Measurements from ENCODE around the gene VSTM5. TPM values are rescaled to one million over a fixed set of nuclear protein-coding genes. Genes with fewer than 3 reads are reported as not detected.

VSTM5 gene
- total and polyA plus RNA-seq, 10 donors: not detected

- TF ChIP-seq, protein P1, sequence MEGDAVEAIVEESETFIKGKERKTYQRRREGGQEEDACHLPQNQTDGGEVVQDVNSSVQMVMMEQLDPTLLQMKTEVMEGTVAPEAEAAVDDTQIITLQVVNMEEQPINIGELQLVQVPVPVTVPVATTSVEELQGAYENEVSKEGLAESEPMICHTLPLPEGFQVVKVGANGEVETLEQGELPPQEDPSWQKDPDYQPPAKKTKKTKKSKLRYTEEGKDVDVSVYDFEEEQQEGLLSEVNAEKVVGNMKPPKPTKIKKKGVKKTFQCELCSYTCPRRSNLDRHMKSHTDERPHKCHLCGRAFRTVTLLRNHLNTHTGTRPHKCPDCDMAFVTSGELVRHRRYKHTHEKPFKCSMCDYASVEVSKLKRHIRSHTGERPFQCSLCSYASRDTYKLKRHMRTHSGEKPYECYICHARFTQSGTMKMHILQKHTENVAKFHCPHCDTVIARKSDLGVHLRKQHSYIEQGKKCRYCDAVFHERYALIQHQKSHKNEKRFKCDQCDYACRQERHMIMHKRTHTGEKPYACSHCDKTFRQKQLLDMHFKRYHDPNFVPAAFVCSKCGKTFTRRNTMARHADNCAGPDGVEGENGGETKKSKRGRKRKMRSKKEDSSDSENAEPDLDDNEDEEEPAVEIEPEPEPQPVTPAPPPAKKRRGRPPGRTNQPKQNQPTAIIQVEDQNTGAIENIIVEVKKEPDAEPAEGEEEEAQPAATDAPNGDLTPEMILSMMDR (IDR thresholded peaks at IDR 0.05 in 8 of 11, conservative IDR thresholded peaks at IDR 0.05 in 3 of 11): no peak
- TF ChIP-seq POLR2AphosphoS5 (IDR thresholded peaks at IDR 0.05) (no peak), POLR2A (IDR thresholded peaks at IDR 0.05) (no peak)
- 79 to 89% (median 86%) methylated on average over 2 of the region's 2 CpGs for WGBS, 5 donors
- Histone ChIP-seq H3K36me3 (no peaks in the 10 kb centered on the region), H3K9me3 (no peaks in the 10 kb centered on the region), H3K4me3 (no peak overlapping the region), H3K4me1 (peaks cover 0 to 11% (median 8%) of the 10 kb centered on the region in 6 donors), H3K27me3 (replicated peaks in 1 of 7) (peaks cover 0 to 26% (median 15%) of the 10 kb centered on the region in 7 donors), H3K27ac (no peak overlapping the region)
- intact Hi-C loops (cut with DNase I; ENCODE audit: low total_unique reads): no loop called here
- no peak for DNase-seq
Measured at GRCh38 chr11:93846411-93846810, 4.0 kb downstream of the VSTM5 start.

DNA sequence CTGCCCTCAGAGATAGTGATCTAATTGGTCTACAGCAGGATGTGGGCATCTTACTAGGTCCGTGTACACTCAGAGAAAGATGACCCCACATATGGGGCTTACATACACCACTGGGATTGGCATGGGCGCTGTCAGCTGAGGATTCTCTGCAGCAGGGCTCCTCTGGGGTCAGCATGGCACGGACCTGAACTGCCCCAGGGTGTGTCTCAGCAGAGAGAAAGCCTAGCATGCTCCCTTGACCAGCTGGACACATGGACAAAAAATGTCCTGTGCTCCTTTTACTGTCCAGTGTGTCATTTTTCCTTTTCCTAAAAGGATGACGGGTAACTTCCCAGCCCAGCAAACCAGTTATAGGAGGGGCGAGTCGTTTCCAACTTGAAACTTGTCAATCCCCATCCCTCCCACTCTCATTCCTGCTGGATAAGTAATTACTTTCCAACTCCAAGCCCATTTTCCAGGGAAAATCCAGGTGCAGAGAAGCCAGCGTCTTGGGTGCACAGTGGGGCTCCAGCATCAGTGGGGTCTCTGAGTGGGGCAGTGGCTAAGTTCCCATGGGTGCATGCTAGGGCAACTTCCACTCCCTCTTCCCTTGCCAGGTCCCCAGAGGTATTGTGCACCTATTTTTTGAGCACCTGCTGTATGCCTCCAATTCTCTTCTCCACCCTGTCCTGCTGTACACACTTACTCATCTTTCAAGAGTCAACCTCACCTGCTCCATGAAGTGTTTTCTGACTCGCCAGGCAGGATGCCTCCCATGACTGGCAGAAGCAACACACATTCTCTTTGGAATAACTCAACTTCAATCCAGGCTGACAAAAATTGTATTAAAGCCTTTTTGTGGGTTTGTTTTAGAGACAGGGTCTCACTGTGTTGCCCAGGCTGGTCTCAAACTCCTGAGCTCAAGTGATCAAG is 5.0 kb downstream of the VSTM5 start:
- Histone ChIP-seq H3K4me1 (peaks cover 0 to 10% (median 8%) of the 10 kb centered on the region in 6 donors), H3K4me3 (no peak overlapping the region), H3K36me3 (no peaks in the 10 kb centered on the region), H3K9me3 (no peaks in the 10 kb centered on the region), H3K27ac (no peak overlapping the region), H3K27me3 (replicated peaks in 1 of 7) (peaks cover 0 to 16% (median 11%) of the 10 kb centered on the region in 7 donors)
- TF ChIP-seq, protein P1 (IDR thresholded peaks at IDR 0.05 in 8 of 11, conservative IDR thresholded peaks at IDR 0.05 in 3 of 11): no peak
- TF ChIP-seq POLR2AphosphoS5 (IDR thresholded peaks at IDR 0.05) (no peak), POLR2A (IDR thresholded peaks at IDR 0.05) (no peak)
- intact Hi-C loops (cut with DNase I; ENCODE audit: low total_unique reads): no loop called here
- no peak for DNase-seq
- WGBS, 5 donors: 66 to 77% (median 74%) methylated on average over 8 of the region's 8 CpGs

DNA sequence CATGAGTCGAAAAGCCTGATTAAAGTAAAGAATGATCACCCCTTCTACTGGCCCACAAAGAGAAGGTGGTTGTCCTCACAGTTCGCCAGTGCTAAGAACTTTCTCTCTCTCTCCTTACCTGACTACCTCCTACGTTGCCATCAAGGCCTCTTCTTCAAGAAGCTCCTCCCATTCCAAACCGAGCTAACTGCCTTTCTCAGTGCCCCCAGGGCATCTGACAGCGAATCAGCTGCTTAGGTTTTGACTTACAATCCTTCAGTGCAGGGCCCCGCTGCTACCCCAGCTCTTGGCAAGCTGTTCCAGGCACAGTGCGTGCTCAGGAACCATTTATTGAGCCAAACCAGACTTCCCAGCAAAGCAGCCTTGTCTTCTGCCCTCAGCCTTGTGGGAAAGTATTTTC is 5.8 kb downstream of the VSTM5 start:
- Histone ChIP-seq H3K4me3 (no peak overlapping the region), H3K27ac (no peak overlapping the region), H3K4me1 (peaks cover 0 to 1% (median under 1%) of the 10 kb centered on the region in 6 donors), H3K36me3 (no peaks in the 10 kb centered on the region), H3K9me3 (no peaks in the 10 kb centered on the region), H3K27me3 (replicated peaks in 1 of 7) (peaks cover 0 to 8% (median 2%) of the 10 kb centered on the region in 7 donors)
- intact Hi-C loops (cut with DNase I; ENCODE audit: low total_unique reads): no loop called here
- WGBS, 5 donors: 63 to 74% (median 73%) methylated on average over 7 of the region's 7 CpGs
- TF ChIP-seq POLR2AphosphoS5 (IDR thresholded peaks at IDR 0.05) (no peak), POLR2A (IDR thresholded peaks at IDR 0.05) (no peak)
- TF ChIP-seq, protein P1 (IDR thresholded peaks at IDR 0.05 in 8 of 11, conservative IDR thresholded peaks at IDR 0.05 in 3 of 11): no peak
- DNase-seq: no peak

DNA sequence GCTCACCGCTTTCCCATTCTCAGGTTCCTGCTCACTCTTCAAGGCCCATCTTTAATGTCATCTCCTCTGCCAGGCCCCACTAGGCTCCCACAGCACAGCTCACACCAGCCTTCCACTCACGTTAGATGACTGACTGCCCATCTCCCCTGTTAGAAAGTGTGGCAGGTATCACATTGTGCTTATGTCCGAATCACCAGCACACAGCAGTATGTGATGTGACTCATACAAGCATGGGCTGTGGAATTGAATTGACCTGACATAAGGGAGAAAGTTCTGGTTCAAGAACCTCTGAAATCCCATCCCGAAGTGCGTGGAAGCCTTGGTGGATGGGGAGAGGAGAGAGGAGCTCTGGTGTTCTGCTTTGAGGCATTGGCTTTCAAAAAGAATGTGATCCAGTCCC is 6.5 kb downstream of the VSTM5 start:
- WGBS, 5 donors: 90 to 97% (median 95%) methylated on average over 5 of the region's 5 CpGs
- intact Hi-C loops (cut with DNase I; ENCODE audit: low total_unique reads): no loop called here

More for the DNA sequence above, 6.5 kb downstream of the VSTM5 start:
- Histone ChIP-seq H3K4me1 (no peaks in the 10 kb centered on the region), H3K27ac (no peak overlapping the region), H3K4me3 (no peak overlapping the region), H3K27me3 (replicated peaks in 1 of 7) (peaks cover 0 to under 1% (median 0%) of the 10 kb centered on the region in 7 donors), H3K9me3 (no peaks in the 10 kb centered on the region), H3K36me3 (no peaks in the 10 kb centered on the region)
- DNase-seq: no peak
- TF ChIP-seq POLR2A (IDR thresholded peaks at IDR 0.05) (no peak), POLR2AphosphoS5 (IDR thresholded peaks at IDR 0.05) (no peak)
- TF ChIP-seq, protein P1 (IDR thresholded peaks at IDR 0.05 in 8 of 11, conservative IDR thresholded peaks at IDR 0.05 in 3 of 11): no peak
